HG03521 (cell line): Measurements from ENCODE around the gene GPR21.

Experiments
- ATAC-seq: cut with Tn5 transposase; IDR thresholded peaks from one replicate; pipeline ENCODE4 v1.9.1; 2021; ENCODE audit warnings: mild to moderate bottlenecking, moderate library complexity; ENCODE audit not compliant: unreplicated experiment

The GPR21 gene

DNA sequence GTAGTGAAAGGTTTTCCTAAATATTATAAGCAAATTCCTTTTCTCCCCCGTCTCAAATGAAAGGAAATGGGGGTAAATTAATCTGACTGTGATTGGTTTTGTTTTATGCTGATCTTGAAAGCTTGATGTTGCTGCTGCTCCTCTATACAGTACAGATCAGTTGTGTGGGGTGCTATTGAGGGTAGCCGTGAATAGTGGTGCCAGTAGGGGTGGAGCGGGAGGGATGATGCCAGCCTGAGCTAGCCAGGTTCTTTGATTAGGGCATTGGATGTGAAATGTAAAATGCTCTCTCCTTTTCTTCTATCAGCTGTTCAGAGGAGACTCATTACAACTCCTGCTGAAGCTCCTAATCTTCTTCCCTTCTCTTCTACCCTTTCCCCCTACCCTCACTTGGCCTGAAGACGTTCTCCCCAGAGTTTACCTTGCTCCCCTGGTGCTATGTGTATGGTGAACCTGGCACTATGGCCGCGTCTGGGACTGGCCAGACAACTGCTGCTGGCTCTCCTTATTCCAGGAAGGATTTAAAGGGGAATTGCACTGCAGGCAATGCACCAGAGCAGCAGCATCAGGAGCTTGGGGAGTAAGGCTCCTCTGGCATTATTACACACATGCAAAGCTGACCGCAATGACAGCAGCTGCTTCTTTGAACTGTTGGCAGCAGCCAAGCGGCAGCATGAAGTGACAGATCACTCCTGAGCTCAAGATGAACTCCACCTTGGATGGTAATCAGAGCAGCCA lies 566 bp downstream of the GPR21 start:
- ATAC-seq, result no peak

DNA sequence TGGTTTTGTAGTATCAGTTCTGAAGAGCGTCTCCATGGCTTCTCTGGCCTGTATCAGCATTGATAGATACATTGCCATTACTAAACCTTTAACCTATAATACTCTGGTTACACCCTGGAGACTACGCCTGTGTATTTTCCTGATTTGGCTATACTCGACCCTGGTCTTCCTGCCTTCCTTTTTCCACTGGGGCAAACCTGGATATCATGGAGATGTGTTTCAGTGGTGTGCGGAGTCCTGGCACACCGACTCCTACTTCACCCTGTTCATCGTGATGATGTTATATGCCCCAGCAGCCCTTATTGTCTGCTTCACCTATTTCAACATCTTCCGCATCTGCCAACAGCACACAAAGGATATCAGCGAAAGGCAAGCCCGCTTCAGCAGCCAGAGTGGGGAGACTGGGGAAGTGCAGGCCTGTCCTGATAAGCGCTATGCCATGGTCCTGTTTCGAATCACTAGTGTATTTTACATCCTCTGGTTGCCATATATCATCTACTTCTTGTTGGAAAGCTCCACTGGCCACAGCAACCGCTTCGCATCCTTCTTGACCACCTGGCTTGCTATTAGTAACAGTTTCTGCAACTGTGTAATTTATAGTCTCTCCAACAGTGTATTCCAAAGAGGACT lies 1.5 kb downstream of the GPR21 start:
- ATAC-seq, result no peak

DNA sequence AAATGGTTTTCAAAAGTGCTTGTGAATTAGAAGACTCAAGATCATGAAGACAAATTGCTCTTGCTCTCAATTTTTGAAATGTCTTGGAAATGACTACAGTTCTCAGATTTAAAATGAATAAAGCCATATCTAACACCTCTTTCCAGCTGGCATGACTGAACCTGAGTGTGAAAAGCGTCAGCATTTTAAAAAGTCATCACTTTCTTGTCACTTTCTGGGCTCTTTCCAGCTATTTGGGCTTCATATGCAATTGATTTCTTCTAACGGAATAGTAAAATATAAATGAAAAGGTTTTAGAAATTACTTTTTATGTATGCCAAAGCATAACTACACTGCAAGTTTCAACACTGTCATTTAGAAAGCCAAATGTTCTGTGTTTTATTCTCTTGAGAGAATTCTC lies 2.3 kb downstream of the GPR21 start:
- ATAC-seq, result no peak

DNA sequence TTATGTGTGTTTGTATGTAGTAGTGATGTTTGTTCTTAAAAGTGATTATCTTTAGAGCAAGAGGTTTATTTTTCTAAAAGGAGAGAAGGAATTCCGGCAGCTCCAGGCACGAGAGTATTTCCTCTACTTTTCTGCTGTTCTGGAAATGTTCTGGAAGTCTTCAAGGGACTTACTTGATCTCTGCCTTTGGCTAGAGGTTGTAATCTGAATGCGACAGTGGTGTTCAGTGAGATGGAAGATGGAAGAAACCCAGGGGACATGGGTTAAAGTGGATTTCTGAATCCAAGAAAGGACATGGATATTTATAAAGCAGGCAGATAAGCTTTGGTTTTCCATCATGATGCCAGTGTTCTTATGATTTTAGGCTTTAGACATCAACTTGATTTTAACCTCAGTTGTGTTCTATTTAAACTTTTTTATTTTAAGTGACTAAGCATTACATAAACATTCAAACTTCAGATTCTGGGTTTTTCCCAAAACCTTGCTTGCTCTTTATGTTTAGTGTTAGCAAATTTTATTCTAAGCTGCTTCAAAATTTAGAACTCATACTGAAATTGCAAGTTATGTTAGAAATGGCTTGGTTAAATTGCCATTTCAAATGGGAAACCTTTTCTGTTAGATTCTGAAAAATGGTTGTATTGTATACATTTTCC lies 3.6 kb downstream of the GPR21 start:
- no peak for ATAC-seq

DNA sequence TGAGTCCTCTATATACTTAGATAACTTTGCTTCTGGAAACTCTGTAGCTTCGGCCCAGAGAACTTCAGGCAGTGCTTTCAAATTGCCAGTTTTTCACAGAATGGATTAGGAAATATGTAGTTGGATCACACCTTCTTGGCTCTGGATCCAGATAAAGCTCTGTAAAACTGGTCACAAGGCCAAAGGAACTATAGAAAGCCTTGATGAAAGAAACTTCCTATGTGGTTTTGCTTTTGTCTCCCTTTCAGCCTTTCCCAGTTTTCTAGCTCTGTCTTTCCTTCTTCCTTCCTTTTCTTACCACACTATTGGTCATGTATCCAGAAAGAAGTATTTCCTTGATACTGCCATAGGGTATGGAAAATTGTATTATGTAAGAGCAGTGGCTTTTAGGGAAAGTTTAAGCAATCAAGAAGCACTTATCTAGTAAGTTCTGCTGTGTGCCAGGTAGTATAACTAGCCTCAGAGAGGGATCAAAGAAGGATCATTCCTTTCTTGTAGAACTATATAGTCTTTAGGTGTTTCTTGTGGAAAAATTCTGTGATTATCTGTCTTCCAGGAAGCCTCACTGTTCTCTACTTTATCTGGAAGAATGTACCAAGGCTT lies 6.3 kb downstream of the GPR21 start:
- ATAC-seq, result no peak

DNA sequence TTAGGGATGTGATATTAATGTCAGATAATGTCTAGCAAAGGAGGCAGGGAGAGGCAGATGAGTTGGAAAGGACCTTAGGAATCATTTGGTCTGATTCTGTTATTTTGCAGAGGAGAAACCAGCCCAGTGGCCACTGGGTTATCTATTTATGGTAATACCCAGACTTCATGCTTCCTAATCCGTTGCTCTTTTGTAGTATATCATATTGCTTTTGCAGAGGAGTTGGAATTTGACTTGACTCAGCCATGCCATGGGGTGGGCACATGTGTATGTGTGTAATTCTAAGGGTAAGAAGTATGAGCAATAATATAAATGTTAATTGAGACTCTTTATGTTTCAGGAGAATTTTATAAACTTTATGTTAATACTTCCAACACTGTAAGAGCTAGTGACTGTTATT lies 7.3 kb downstream of the GPR21 start:
- no peak for ATAC-seq

DNA sequence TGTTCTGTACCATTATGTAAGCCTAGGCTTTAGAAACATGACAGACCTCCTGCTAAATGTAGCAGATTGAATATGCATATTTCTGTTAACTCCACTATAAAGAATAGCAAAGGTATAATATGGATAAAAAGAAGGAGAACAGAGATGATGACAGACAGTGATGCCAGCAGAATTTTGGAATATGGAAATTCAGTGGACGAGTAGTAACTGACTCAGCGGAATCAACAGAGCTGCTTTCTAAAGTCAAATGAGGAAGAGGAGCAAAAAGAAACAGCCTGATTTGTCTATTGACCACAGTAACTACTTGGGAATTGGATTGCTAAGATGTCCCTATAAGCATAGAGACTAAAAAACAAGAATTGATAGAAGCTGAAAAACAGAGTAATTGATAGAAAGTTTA lies 8.0 kb downstream of the GPR21 start:
- no peak for ATAC-seq

DNA sequence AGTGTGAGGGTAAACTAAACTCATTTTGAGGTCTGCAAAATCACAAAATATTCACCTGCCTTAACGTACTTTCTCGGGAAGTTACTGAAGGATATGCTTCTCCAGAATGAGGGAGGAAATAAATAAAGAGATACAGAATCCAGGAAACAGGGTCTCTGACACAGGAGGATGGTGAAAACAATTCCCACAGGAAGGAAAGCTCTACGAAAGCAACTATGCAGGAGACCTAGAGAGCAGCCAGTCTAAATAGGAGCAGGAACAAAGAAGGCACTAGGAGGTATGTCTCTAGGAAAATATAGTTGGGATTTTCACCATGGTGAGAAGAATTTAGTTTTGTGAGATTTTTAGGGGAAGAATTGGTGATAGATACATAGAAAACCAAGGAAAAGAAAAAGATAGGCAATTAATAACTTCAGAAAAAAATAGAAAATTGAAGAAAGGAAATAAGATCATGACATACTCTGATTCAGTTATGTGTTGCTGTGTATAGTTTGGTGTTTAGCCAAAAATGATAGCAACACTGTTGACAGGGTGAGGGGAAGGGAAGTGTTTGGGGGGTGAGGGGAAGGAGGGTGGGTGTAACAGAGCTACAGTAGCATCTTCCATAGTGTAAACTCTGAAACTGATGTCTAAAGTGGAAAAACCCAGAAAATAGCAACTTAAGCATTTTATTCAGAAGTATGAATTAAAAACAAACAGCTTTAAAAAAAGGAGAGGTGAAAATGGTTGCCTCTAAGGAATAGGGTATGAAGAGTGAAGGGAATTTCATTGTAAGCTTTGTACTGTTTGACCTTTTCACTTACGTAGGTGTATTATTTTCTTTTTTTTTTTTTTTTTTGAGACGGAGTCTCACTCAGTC lies 9.8 kb downstream of the GPR21 start:
- ATAC-seq, result no peak

DNA sequence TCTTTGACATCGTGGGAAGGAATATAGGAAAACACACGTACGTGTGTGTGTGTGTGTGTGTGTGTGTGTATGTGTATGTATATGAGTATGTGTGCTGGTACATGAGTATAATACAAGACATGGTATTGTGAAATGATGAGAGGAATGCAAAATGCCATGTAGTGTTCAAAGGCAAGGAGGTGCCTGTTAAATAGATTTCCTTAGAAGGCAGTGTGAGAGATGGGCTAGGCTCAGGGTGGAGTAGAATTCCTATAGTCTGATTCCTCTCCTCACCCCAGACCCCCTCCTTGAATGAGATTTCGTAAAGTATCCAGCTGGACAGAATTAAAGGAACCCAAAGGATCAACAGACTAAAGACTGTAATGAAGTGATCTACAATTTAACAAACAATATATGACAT lies 11.1 kb downstream of the GPR21 start:
- no peak for ATAC-seq

DNA sequence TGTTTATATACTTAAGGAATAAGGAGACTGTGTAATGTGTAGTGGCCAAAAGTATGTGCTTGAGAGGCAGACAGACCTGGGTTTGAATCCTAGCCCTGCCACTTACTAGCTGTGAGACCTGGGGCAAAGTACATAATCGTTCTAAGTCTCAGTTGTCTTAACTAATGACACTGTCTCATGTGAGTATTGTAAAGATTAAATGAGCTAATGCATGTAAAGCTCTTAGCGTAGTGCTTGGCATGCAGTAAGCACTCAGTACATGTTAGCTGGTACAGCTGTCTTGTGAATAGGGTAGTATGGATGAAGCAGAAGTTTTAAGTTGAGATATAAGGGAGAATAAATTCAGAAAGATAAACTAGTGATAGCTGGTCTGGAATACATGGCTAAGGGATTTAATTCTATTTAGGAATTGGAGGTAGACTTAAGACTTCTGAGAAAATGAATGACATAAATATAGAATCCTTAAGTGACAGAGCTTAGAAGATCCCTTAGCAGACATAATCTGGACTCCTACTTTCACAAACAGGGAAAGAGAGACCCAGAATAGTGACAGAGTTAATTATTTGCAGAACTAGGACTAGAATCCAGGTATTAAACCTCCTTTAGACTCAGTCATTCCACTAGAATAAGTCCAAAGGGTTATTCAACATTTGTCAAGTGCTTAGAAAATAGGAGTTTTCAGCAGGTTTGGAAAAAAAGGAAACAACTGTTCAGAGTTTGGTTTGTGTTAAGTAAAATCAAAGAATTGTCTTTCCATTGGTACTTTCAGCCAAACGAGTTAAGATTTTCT lies 13.1 kb downstream of the GPR21 start:
- ATAC-seq, result no peak

DNA sequence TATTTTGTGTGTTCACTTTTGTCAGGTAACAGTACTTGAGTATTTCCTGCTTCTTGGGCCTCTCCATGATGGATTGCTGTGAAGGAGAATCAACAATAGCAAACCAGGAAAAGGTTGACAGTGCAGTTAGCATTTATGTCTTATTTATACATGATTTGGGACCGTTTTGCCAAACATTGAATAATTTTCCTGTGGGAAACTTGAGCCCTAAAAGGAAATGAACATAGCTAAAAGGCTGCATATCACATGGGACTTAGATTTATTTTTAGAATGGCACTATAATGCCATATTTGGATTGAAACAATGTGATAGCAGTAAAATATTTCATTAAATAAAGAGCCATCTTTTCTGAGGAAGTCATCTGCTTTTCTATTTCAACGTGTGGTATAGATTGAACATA lies 15.3 kb downstream of the GPR21 start:
- no peak for ATAC-seq

DNA sequence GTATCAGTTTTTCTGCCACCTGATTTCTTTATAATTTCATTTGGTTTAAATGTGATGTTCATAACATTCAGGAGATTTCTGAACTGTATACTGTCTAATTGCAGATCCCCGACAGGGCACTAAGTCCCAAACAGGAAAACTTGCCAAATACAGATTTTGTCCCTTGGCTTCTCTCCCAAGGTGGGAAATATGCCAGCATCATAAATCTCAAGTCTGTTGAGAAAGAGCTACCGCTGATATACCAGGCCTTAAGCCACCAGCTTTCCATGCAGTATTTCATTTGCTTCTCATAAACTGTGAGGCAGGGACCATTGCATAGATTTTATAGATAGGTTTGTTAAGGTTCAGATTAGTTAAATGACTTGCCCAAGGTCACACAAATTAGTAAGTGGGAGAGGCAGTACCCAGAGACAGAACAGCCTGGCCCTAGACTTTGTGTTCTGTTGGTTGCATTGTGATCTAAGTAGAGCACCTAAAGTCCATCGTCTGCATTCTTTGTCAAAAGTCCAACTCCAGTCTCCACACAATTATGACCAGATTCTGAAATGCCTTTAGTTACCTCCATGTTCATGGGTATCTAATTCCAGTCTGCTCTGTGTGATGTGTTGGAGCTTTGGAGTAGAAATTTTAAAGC lies 16.2 kb downstream of the GPR21 start:
- ATAC-seq, result no peak

DNA sequence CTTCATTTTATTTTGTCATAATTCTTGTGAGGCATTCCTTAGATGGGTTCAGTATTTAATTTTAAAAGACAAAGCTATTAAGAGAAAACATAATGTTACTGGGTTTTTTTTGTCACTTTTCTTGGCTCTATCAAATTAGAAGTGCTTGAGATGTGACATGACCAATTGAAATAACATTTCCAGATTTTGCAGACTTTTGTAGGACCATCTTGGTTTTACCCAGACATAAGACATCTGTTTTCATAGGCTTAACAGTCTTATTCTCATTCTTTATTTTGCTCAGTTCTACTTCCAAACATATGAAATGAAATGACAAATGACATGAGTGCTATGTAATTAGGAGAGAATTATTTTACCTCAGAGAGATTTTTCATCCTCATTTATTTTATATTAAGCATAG lies 19.6 kb downstream of the GPR21 start:
- no peak for ATAC-seq

DNA sequence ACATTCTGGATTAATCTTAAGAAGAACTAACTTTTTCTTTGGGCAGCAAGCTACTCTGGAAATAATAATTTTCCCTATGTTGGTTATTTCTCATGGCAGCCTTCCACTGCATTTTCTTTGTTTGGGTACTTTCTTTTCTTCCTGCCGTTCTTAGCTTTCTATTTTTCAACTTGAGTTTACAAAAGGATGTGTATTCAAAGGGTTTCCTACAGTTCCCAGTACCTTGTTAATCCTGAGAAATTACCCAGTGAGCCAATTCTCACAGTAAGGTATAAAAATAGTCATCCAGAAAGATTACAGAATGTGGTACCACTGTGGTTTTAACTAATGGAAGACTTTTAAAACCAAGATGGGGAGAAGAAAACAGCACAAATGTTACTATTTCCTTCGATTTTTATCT lies 20.2 kb downstream of the GPR21 start:
- ATAC-seq, result no peak

DNA sequence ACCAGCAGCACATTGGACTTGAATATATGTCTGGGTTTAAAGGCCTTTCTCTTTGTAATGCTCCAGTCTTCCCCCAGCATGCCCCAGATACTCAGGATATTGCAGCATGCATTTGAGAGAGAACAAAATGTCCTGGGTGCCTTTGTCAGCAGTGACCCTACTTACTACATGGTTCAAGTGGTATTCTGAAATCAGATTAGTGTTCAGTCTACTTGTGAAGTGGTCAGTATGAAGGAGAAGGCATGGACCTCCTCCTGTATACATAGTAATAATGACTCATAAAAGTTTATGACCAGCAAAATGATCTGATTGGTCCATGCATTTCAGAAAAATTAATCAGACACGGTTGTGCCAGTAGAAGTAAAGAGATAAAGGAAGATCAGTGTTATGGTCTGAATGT lies 25.4 kb downstream of the GPR21 start:
- no peak for ATAC-seq

DNA sequence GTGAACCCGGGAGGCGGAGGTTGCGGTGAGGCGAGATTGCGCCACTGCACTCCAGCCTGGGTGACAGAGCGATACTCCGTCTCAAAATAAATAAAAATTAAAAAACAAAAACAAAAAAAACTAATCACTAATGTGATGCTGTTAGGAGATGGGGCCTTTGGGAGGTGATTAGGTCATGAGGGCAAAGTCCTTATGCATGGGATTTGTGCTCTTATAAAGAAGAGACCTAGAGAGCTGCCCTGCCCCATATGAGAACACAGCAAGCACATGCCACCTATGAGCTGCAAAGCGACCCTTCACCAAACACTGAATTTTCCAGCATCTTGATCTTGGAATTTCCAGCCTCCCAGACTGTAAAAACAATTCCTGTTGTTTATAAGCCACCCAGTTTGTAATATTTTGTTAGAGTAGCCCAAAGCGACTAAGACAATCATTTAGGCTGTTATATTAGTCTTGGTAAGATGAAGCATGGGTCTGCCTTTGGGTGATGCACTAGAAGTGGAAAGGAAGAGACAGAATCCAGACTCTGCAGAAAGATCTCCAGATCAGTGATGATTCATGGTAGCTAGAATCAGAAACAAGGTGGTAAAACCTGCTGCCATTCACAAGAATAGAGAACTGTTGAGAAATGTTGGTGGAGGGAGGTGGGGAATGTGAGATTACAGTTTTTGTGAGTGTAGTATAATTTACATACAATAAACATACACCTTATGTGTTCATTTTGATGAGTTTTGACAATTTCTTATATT lies 26.2 kb downstream of the GPR21 start:
- ATAC-seq, result no peak

DNA sequence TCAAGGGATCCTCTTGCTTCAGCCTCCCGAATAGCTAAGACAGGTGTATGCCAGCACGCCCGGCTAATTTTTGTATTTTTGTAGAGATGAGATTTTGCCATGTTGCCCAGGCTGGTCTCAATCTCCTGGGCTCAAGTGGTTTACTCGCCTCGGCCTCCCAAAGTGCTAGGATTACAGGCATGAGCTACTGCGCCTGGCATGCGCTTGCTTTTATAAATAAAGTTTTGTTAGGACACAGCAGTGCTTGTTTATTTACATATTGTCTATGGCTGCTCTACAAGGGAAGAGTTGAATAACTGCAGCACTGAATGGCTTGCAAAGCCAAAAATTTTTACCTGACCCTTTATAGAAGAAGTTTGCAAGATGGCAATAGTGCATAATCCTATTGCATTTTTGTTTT lies 27.7 kb downstream of the GPR21 start:
- ATAC-seq, result no peak

DNA sequence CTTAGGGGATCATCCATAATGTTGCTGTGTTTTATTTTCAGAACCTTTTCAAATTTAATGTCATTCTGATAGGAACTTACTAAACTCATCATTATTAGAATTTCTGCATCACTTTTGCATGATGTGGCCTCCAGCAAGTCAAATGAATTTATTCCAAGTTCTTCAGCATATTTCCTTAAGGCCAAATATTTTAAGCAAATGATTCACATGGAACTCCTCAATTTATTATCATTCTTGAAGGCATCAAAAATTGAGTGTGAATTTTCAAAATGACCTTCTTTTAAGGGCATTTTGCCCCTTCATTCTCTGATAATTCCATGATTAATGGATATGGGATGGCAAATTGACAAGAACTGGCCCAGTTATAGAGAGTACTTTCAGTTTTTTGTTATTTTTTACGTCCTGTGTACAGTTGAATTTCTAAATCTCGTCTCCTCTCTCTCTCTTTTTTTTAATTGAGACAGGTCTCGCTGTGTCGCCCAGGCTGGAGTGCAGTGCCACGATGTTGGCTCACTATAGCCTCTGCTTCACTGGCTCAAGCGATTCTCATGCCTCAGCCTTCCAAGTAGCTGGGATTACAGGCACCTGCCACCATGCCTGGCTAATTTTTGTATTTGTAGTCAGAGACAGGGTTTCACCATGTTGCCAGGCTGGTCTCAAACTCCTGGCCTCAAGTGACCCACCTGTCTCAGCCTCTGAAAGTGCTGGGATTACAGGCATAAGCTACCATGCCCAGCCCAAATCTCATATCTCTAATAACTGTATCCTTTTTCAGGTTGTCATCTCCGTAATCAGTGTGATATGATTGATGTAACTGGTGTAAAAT lies 29.1 kb downstream of the GPR21 start:
- no peak for ATAC-seq
